Testis (tissue), 3 donors: ENCODE measurements around the gene BABAM2. TPM values are rescaled to one million over a fixed set of nuclear protein-coding genes. Genes with fewer than 3 reads are reported as not detected.
"Not testable (repeated sequence)": the region's sequence is repeated elsewhere in the genome, so short reads cannot be mapped to it uniquely, and the experiment has no call there.

ENCODE experiments used
- DNase-seq: peaks from one replicate; pipeline ENCODE4 v3.0.0-alpha.2; 2019
- H3K27ac ChIP-seq, 2 donors: fragments of 200-600 bp; sonication (generic); one replicate each; pipeline ENCODE4 v1.5.1; 2019
- H3K27me3 ChIP-seq: fragments of 200-600 bp; sonication (generic); one replicate; pipeline ENCODE4 v1.5.1; 2019
- H3K36me3 ChIP-seq: fragments of 200-600 bp; sonication (generic); one replicate; pipeline ENCODE4 v1.5.1; 2017; ENCODE audit warnings: low read depth; ENCODE audit errors: missing control alignments
- H3K4me1 ChIP-seq: fragments of 200-600 bp; sonication (generic); one replicate; pipeline ENCODE4 v1.5.1; 2019
- H3K4me3 ChIP-seq, 2 donors: fragments of 200-600 bp; sonication (generic); one replicate each; pipeline ENCODE4 v1.5.1; 2017 to 2019
- H3K9me3 ChIP-seq: fragments of 200-600 bp; sonication (generic); one replicate; pipeline ENCODE4 v1.5.1; 2017
- CTCF ChIP-seq, 3 experiments: fragments of 450-650 bp in 2 of 3; fragments of 200-600 bp in 1 of 3; sonication (generic) in 1 of 3; IDR thresholded peaks; one replicate each; pipeline ENCODE4 v1.5.1; 2016 to 2019; ENCODE audit warnings: antibody characterized with exemption in 3 of 3, mild to moderate bottlenecking in 2 of 3, moderate library complexity in 1 of 3
- POLR2A ChIP-seq: fragments of 450-650 bp; IDR thresholded peaks from one replicate; pipeline ENCODE4 v1.6.1; 2017; ENCODE audit warnings: antibody characterized with exemption, mild to moderate bottlenecking, moderate library complexity
- whole genome bisulfite sequencing, 2 donors: methylation state at CpG; one replicate each; pipeline ENCODE4 v1.1.5; 2018; 5-methylcytosine and 5-hydroxymethylcytosine counted together
- intact Hi-C: fragments of 100-400 bp; cut with DNase I; formaldehyde crosslinking; loops from one replicate; pipeline ENCODE4 v1.15.1; 2023; ENCODE audit warnings: low total_unique reads
- polyA plus RNA-seq: library from polyadenylated mRNA; stranded (reverse); fragments of 350-450 nt; fragmentation: Illumina TruSeq; extraction: RNeasy Lipid Tissue Mini Kit (QIAGEN cat#74804); gene quantifications from one replicate; pipeline ENCODE4 v1.2.3, GENCODE V29; 2014; ENCODE audit warnings: low read depth, low replicate concordance; ENCODE audit not compliant: insufficient read depth
- total RNA-seq, 2 donors: library from RNA; depleted of rRNA; stranded (reverse); fragments of >200 nt; gene quantifications; one replicate each; pipeline ENCODE4 v1.2.3, GENCODE V29; 2016

The BABAM2 gene
- total and polyA plus RNA-seq, 3 donors from 2014 or later: 49.2 to 70.6 (median 59.1) TPM

- Histone ChIP-seq H3K36me3 (no peaks in the 10 kb centered on the region), H3K27ac (peak overlapping the region in 1 of 2 donors; percentile 75), H3K4me3 (no peak overlapping the region), H3K4me1 (peaks cover 11% of the 10 kb centered on the region), H3K27me3 (no peaks in the 10 kb centered on the region), H3K9me3 (no peaks in the 10 kb centered on the region)
- no peak for DNase-seq
- TF ChIP-seq POLR2A (no peak), CTCF (IDR thresholded peaks at IDR 0.05) (no peak)
- intact Hi-C loops: no loop called here
- WGBS, 2 donors: 88 to 91% methylated on average over 2 of the region's 2 CpGs
Measured at GRCh38 chr2:27965841-27966240, 75.3 kb downstream of the BABAM2 start.

- H3K27me3 ChIP-seq: no peaks in the 10 kb centered on the region
- H3K4me3 ChIP-seq: no peak overlapping the region
- peaks cover 9% of the 10 kb centered on the region for H3K4me1 ChIP-seq
- peak; percentile 77 for DNase-seq
- H3K27ac ChIP-seq: peak overlapping the region; percentile 63 to 75
- no peaks in the 10 kb centered on the region for H3K9me3 ChIP-seq
- intact Hi-C loops: no loop called here
- 24 to 46% methylated on average over 3 of the region's 3 CpGs for whole genome bisulfite sequencing, 2 donors
- TF ChIP-seq CTCF (IDR thresholded peaks at IDR 0.05) (no peak), POLR2A (no peak)
- H3K36me3 ChIP-seq: no peaks in the 10 kb centered on the region
Measured at GRCh38 chr2:27966466-27966865, 75.9 kb downstream of the BABAM2 start.

GRCh38 chr2:27967076-27967475 is 76.5 kb downstream of the BABAM2 start:
- 66 to 71% methylated on average over 4 of the region's 4 CpGs for WGBS, 2 donors
- Histone ChIP-seq H3K36me3 (no peaks in the 10 kb centered on the region), H3K9me3 (no peaks in the 10 kb centered on the region), H3K27me3 (no peaks in the 10 kb centered on the region), H3K4me1 (peaks cover 9% of the 10 kb centered on the region), H3K27ac (peak overlapping the region; percentile 63 to 75), H3K4me3 (no peak overlapping the region)
- intact Hi-C loops: no loop called here
- DNase-seq: no peak
- TF ChIP-seq CTCF (IDR thresholded peaks at IDR 0.05) (no peak), POLR2A (no peak)

- H3K4me1 ChIP-seq, H3K27me3 ChIP-seq, H3K36me3 ChIP-seq, H3K9me3 ChIP-seq, DNase-seq, intact Hi-C loops, H3K4me3 ChIP-seq, H3K27ac ChIP-seq: not testable (repeated sequence)
- 94 to 96% methylated on average over 4 of the region's 4 CpGs for WGBS, 2 donors
Measured at GRCh38 chr2:27968045-27968444, 77.5 kb downstream of the BABAM2 start.

GRCh38 chr2:27968957-27969356 is 78.4 kb downstream of the BABAM2 start:
- H3K4me1 ChIP-seq, intact Hi-C loops, H3K36me3 ChIP-seq, H3K27me3 ChIP-seq, H3K4me3 ChIP-seq, H3K9me3 ChIP-seq, H3K27ac ChIP-seq, DNase-seq: not testable (repeated sequence)
- WGBS, 2 donors: 96 to 98% methylated on average over 2 of the region's 2 CpGs

- H3K27me3 ChIP-seq: no peaks in the 10 kb centered on the region
- no peaks in the 10 kb centered on the region for H3K4me1 ChIP-seq
- intact Hi-C loops: no loop called here
- WGBS, 2 donors: 45 to 51% methylated on average over 2 of the region's 2 CpGs
- no peaks in the 10 kb centered on the region for H3K9me3 ChIP-seq
- no peak for TF ChIP-seq POLR2A
- DNase-seq: no peak
- H3K4me3 ChIP-seq: no peak overlapping the region
- H3K36me3 ChIP-seq: no peaks in the 10 kb centered on the region
- no peak overlapping the region for H3K27ac ChIP-seq
Measured at GRCh38 chr2:27972311-27972710, 81.8 kb downstream of the BABAM2 start.
